ENCODE data around the gene TRIP13.
A peak's percentile ranks its signal among the peaks of the same experiment; 100 is the strongest.

The TRIP13 gene

DNA sequence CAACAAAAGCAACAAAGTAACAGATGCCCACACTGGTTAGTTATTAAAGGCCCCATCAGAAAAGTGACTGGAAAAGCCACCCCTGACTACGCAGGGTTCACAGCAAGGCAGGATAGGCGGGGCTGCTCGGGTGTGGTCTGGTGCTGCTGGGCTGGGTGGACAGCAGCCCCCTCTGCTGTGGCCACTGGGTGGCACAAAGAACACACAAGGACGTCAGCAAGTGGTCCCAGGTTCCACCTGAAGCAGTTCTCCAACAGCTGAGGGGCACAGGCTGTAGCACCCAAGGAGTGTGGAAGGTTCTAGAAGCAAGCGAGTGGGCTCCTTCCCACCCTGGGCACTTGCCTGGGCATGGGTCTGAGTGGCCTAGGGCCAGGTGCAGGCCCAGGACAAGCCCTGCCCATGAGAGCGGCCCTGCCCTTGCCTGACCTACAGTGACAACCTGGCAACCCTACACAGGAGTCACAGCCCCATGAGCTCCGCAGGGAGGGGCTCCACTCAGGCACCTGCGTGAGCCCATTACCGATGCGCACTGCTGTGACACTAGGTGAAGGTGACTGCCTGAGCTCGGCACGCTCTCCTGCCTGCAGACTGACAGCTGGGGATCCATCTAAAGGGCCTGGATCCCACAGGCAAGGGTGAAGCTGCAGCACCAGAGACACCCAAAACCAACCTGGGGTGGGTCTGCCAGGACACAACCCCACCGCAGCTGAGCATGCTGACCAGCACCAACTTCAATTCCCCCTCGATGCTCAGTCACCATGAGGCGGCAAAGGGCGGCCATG lies 8.1 kb upstream of the TRIP13 start:
- TF ChIP-seq PAX5 (IDR thresholded peaks at IDR 0.05; ENCODE audit: insufficient read depth, low read length, severe bottlenecking) (no peak), POU2F2 (IDR thresholded peaks at IDR 0.05; ENCODE audit: low read depth, low read length) (no peak), TAF1 (IDR thresholded peaks at IDR 0.05; ENCODE audit: low read depth, low read length) (no peak), POLR2A (IDR thresholded peaks at IDR 0.05; ENCODE audit: low read depth, low read length) (no peak), POLR2AphosphoS5 (IDR thresholded peaks at IDR 0.05; ENCODE audit: low read depth, low read length) (no peak), SPI1 (IDR thresholded peaks at IDR 0.05; ENCODE audit: low read depth, low read length) (no peak)
- DNase-seq (ENCODE audit: insufficient read length, low spot score) (no peak), FAIRE-seq (no peak)

DNA sequence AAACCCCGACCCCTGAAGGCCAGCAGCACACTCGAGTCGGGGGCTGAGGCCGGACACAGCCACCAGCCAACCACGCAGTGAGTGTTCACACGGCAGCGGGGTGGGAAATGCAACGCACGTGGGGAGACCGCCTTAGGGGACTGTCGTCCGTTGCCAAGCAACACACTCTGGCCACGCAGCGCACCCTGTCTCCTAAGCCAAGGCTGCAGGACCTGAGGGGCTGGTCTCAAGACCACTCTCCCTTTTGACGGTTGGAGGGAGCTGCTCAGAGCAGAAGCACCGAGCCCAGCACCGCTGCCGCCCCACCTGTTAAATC lies 7.6 kb upstream of the TRIP13 start:
- DNase-seq (ENCODE audit: insufficient read length, low spot score) (no peak), FAIRE-seq (no peak)
- TF ChIP-seq POU2F2 (IDR thresholded peaks at IDR 0.05; ENCODE audit: low read depth, low read length) (no peak), SPI1 (IDR thresholded peaks at IDR 0.05; ENCODE audit: low read depth, low read length) (no peak), POLR2A (IDR thresholded peaks at IDR 0.05; ENCODE audit: low read depth, low read length) (no peak), PAX5 (IDR thresholded peaks at IDR 0.05; ENCODE audit: insufficient read depth, low read length, severe bottlenecking) (no peak), POLR2AphosphoS5 (IDR thresholded peaks at IDR 0.05; ENCODE audit: low read depth, low read length) (no peak), TAF1 (IDR thresholded peaks at IDR 0.05; ENCODE audit: low read depth, low read length) (no peak)

DNA sequence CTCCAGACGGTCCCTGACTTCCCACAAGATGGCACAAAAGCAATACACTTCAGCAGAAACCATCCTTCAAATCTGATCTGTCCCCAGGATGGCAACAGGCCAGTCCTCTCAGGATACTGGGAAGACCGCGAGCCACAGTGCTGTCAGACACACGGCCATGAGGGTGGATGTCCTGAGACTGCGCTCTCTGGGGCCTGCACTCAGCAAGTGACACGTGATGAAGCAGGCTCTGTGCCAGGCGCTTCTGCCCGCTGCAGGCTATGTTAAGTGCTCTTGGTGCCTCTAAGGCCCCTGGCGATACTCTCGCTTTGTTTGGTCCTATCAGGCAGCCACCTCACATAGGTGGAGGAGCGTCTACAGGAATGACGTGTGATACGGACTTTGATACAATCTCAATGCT lies 7.2 kb upstream of the TRIP13 start:
- FAIRE-seq (no peak), DNase-seq (ENCODE audit: insufficient read length, low spot score) (no peak)

DNA sequence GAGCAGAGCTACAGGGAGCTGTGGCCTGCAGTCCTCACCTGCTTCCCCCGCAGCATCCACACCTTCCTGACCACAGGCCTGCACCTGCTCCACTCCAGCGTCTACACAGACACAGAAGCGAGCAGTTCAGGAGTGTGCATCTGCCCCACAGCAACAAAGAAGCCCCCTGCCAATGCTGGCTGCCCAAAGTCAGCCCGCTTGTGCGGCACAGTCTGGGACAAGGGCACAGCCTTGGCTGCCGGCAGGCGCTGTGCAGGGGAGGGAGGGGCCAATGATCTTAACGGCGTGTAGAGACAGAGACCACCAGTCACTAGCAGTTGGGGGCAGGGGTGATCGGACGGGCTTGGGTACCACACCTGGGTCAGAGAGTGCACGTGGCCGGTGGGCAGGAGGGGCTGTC lies 6.6 kb upstream of the TRIP13 start:
- FAIRE-seq, result no peak
- no peak for TF ChIP-seq TAF1 (IDR thresholded peaks at IDR 0.05; ENCODE audit: low read depth, low read length)
- 0 out of 2 replicates have a peak, but pooled peaks have one; percentile 14 for TF ChIP-seq POLR2AphosphoS5 (IDR thresholded peaks at IDR 0.05; ENCODE audit: low read depth, low read length)
- TF ChIP-seq SPI1 (IDR thresholded peaks at IDR 0.05; ENCODE audit: low read depth, low read length), result no peak
- no peak for TF ChIP-seq PAX5 (IDR thresholded peaks at IDR 0.05; ENCODE audit: insufficient read depth, low read length, severe bottlenecking)
- no peak for TF ChIP-seq POU2F2 (IDR thresholded peaks at IDR 0.05; ENCODE audit: low read depth, low read length)
- no peak for DNase-seq (ENCODE audit: insufficient read length, low spot score)

More for the DNA sequence above, 7.2 kb upstream of the TRIP13 start:
- TF ChIP-seq SPI1 (IDR thresholded peaks at IDR 0.05; ENCODE audit: low read depth, low read length) (no peak), POLR2AphosphoS5 (IDR thresholded peaks at IDR 0.05; ENCODE audit: low read depth, low read length) (no peak), PAX5 (IDR thresholded peaks at IDR 0.05; ENCODE audit: insufficient read depth, low read length, severe bottlenecking) (no peak), TAF1 (IDR thresholded peaks at IDR 0.05; ENCODE audit: low read depth, low read length) (no peak), POU2F2 (IDR thresholded peaks at IDR 0.05; ENCODE audit: low read depth, low read length) (no peak), POLR2A (IDR thresholded peaks at IDR 0.05; ENCODE audit: low read depth, low read length) (no peak)

DNA sequence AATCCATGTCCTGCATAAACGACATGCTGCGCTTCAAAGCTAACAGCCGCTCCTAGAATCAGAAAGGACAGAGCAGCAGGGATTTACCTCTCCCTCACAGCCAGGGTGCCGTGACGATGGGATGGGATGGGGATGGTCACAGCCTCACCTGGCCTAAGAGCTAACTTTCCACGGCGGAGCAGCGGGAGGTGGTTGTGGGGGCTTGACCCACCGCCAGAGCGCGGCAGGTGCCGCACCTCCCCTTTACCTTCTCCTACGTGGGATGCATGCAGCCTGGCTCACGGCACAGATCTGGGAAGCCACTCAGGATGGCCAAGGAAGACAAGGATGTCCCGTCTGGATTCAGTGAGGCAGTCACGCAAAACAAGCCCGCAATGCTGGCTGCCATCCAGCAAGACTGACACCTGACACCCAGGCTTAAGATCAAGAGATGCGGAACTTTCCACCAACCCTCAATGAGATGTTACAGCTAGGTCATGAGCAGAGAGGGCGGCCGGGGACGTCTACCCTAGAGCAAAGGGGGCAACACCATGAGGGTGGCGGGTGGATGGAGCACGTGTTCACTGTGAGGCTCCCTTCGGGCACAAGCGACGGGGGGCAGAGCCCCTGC lies 5.9 kb upstream of the TRIP13 start:
- no peak for TF ChIP-seq TAF1 (IDR thresholded peaks at IDR 0.05; ENCODE audit: low read depth, low read length)
- TF ChIP-seq PAX5 (IDR thresholded peaks at IDR 0.05; ENCODE audit: insufficient read depth, low read length, severe bottlenecking), result no peak
- TF ChIP-seq POLR2A (IDR thresholded peaks at IDR 0.05; ENCODE audit: low read depth, low read length), result no peak
- TF ChIP-seq POLR2AphosphoS5 (IDR thresholded peaks at IDR 0.05; ENCODE audit: low read depth, low read length), result no peak
- TF ChIP-seq SPI1 (IDR thresholded peaks at IDR 0.05; ENCODE audit: low read depth, low read length), result no peak
- no peak for TF ChIP-seq POU2F2 (IDR thresholded peaks at IDR 0.05; ENCODE audit: low read depth, low read length)
- no peak for DNase-seq (ENCODE audit: insufficient read length, low spot score)
- no peak for FAIRE-seq

DNA sequence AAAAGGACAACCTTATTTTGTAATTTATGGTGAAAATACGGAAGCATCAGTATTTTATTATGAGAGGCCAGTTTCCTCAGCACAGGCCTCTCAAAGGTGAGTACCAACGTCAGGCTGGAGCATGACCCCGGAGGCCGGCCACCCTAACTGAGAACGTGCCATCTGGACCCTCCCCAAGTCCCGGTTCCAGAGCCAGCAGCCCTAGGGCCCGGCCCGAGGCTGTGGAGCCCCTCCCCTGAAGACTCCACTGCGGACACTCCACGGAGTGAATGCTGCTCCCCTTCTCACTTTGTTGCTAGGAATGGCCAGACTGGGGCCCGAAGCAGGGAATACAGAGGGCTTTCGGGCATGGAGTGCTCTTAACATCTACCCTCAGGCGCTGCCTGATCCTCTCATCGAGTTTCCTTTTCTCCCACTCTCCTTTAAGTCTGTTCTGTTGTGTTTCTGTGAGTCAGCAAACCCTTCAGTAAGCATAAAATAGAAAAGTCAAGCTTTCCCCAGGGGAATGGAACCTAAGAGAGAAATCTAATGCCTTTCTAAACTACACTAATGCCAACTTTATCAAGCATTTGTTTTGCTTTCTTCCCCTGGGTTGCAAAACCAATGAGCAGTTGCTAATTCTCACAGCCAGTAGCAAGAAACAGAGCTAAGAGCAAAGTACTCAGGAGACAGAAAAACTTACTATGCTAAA lies 4.6 kb upstream of the TRIP13 start:
- TF ChIP-seq PAX5 (IDR thresholded peaks at IDR 0.05; ENCODE audit: insufficient read depth, low read length, severe bottlenecking), result no peak
- TF ChIP-seq POLR2A (IDR thresholded peaks at IDR 0.05; ENCODE audit: low read depth, low read length), result no peak
- no peak for TF ChIP-seq POU2F2 (IDR thresholded peaks at IDR 0.05; ENCODE audit: low read depth, low read length)
- no peak for TF ChIP-seq SPI1 (IDR thresholded peaks at IDR 0.05; ENCODE audit: low read depth, low read length)
- no peak for TF ChIP-seq TAF1 (IDR thresholded peaks at IDR 0.05; ENCODE audit: low read depth, low read length)
- no peak for TF ChIP-seq POLR2AphosphoS5 (IDR thresholded peaks at IDR 0.05; ENCODE audit: low read depth, low read length)
- DNase-seq (ENCODE audit: insufficient read length, low spot score) (no peak), FAIRE-seq (no peak)

DNA sequence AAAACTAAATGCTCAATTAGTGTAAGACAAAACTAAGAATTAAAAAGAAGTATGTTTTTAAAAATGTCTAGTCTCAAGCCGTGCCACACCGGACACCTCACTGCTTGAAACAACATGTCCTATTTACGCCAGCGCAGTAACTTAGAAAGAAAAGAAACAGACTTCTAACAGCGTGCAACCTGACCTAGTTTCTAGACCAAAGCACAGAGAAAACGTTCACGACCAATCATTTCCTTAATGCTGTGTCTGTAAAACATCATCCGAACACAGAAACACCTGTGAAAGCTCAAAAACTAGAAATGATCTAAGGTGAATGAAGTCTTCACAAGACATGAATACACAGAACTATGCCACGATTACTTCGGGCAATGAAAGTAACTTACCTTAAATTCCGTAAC lies 4.0 kb upstream of the TRIP13 start:
- DNase-seq (ENCODE audit: insufficient read length, low spot score) (no peak), FAIRE-seq (no peak)
- TF ChIP-seq SPI1 (IDR thresholded peaks at IDR 0.05; ENCODE audit: low read depth, low read length), result no peak

DNA sequence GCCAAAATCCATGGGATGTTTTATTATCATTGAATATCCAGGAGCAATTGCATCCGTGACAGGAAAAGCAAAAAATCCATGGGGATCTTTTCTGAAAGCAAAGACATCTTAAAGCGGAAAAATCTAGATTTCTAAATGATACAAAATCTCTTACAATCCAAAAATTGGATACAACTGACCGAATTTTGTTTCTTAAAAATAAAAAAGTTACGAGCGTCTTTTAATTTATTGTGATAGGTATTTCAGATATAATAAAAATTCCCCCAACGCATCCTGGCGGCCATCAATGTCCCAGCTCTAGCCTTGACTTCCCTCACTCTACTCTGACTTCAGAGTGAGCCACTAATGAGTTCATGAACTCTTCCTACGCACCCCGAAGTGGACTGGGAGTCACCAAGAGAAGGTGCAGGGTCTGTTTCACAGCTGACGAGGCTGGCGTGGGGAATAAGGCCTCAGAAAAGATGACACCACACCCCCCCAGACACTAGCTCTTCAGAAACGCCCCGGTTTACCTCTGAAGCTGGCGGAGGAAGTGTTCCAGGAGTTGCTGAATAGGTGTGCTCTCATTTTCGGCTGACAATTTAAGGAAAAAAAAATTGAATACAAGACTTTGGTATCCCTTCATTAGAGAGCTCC lies 3.5 kb upstream of the TRIP13 start:
- FAIRE-seq (no peak), DNase-seq (ENCODE audit: insufficient read length, low spot score) (no peak)
- TF ChIP-seq TAF1 (IDR thresholded peaks at IDR 0.05; ENCODE audit: low read depth, low read length) (no peak), SPI1 (IDR thresholded peaks at IDR 0.05; ENCODE audit: low read depth, low read length) (no peak), POLR2AphosphoS5 (IDR thresholded peaks at IDR 0.05; ENCODE audit: low read depth, low read length) (no peak), POLR2A (IDR thresholded peaks at IDR 0.05; ENCODE audit: low read depth, low read length) (no peak), PAX5 (IDR thresholded peaks at IDR 0.05; ENCODE audit: insufficient read depth, low read length, severe bottlenecking) (no peak), POU2F2 (IDR thresholded peaks at IDR 0.05; ENCODE audit: low read depth, low read length) (no peak)

DNA sequence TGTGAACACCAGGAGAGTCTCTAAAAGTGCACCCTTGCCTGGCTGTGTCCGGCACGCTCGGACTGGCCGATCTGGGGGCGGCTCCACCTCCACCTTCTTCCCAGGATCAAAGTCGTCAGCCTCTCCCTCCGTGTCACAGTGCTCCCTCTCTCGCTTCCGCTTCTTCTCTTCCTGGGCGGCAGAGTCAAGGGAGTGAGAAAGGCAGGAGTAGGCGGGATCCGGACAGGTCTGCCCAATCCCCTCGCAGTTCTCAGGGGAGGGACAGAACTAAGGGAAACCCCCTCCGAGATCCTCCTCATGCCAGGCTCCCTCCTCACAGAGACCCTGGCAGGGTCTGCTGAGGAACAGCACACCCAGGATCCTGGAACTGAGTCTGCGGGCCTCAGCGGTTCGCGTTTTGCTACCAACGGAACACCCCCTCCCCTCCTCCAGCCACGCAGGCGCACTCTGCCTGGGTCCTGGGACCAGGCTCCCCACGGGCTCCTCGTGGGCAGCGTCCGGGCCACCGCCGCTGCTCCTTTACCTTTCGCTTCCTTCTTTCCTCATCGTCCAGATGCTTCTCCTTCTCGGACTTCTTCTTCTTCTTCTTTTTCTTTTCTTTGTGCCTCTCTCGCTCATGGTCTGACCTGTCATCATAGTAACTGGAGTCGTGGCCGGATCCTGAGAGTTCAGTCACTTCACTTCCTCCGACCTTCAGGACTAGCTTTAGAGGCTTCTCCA lies 1.4 kb upstream of the TRIP13 start:
- no peak for DNase-seq (ENCODE audit: insufficient read length, low spot score)

More for the DNA sequence above, 1.4 kb upstream of the TRIP13 start:
- FAIRE-seq, result no peak
- TF ChIP-seq POU2F2 (IDR thresholded peaks at IDR 0.05; ENCODE audit: low read depth, low read length) (no peak), POLR2A (IDR thresholded peaks at IDR 0.05; ENCODE audit: low read depth, low read length) (no peak), POLR2AphosphoS5 (IDR thresholded peaks at IDR 0.05; ENCODE audit: low read depth, low read length) (no peak), PAX5 (IDR thresholded peaks at IDR 0.05; ENCODE audit: insufficient read depth, low read length, severe bottlenecking) (no peak), SPI1 (IDR thresholded peaks at IDR 0.05; ENCODE audit: low read depth, low read length) (no peak), TAF1 (IDR thresholded peaks at IDR 0.05; ENCODE audit: low read depth, low read length) (no peak)
